Epithelial cell of esophagus (primary cell): ENCODE measurements around the gene DNMT1.
A peak's percentile ranks its signal among the peaks of the same experiment; 100 is the strongest.

Experiments used
- DNase-seq: peaks from one replicate; pipeline ENCODE4 v3.0.0; 2010; ENCODE audit warnings: low read depth
- H3K4me3 ChIP-seq: 2 replicates; pipeline ENCODE4 v1.5.1; 2011; ENCODE audit warnings: mild to moderate bottlenecking, low read length, control low read depth
- TF ChIP-seq, protein P1 (sequence below): IDR thresholded peaks from 2 replicates; pipeline ENCODE4 v1.5.1; 2011; ENCODE audit warnings: low read depth, mild to moderate bottlenecking, low read length, control low read depth, inconsistent platforms; ENCODE audit not compliant: insufficient read depth; ENCODE audit errors: missing control alignments

DNMT1 gene

DNA sequence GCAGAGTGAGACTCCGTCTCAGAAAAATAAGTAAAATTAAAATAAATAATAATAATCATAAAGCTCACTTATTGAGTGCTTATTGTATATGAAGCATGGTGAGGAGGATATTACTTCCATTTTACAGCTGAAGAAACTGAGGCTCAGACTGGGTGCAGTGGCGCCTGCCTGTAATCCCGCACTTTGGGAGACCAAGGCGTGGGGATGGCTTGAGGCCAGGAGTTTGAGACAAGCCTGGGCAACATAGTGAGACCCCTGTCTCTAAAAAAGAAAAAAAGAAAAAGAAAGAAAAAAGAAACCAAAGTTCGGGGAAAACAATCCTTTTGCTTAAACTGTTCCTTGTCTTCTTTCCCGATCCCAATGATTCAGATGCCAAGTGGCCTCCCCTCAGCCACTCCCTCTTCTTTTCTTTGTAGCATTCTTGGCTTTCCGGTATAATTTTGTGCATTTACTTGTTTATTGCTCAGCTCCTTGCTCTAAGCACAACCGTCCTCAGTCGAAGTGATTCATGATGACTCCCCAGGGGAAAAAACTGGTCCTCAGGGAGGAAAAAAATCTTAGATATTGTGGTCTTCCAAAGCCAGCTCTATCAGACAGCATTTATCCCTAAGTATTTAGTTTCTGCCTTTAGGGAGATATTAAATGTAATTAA, 74.1 kb downstream of the DNMT1 start:
- TF ChIP-seq, protein P1, sequence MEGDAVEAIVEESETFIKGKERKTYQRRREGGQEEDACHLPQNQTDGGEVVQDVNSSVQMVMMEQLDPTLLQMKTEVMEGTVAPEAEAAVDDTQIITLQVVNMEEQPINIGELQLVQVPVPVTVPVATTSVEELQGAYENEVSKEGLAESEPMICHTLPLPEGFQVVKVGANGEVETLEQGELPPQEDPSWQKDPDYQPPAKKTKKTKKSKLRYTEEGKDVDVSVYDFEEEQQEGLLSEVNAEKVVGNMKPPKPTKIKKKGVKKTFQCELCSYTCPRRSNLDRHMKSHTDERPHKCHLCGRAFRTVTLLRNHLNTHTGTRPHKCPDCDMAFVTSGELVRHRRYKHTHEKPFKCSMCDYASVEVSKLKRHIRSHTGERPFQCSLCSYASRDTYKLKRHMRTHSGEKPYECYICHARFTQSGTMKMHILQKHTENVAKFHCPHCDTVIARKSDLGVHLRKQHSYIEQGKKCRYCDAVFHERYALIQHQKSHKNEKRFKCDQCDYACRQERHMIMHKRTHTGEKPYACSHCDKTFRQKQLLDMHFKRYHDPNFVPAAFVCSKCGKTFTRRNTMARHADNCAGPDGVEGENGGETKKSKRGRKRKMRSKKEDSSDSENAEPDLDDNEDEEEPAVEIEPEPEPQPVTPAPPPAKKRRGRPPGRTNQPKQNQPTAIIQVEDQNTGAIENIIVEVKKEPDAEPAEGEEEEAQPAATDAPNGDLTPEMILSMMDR = no peak
- DNase-seq = peak; percentile 91
- no peak overlapping the region for H3K4me3 ChIP-seq

DNA sequence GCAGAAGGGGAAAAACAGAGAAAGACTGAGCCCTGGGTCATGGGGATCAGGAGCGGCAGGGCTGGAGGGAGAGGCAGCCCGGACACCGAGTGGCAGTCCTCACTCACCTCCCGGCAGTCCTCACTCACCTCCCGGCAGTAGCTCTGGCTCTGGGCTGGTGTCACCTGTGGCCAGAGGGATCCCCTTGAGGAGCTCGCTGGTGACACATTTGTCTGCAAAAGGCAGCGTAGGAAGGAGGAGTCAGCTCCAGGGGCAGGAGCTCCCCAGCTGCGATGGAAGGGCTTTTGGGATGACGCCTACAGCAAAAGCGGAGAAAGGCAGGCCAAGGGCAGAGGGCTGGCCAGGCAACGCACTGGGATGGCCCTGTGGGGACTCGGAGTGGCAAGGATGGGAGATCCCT, 75.8 kb downstream of the DNMT1 start:
- no peak for DNase-seq
- peak overlapping the region; percentile 96 for H3K4me3 ChIP-seq
- TF ChIP-seq, protein P1 = no peak

DNA sequence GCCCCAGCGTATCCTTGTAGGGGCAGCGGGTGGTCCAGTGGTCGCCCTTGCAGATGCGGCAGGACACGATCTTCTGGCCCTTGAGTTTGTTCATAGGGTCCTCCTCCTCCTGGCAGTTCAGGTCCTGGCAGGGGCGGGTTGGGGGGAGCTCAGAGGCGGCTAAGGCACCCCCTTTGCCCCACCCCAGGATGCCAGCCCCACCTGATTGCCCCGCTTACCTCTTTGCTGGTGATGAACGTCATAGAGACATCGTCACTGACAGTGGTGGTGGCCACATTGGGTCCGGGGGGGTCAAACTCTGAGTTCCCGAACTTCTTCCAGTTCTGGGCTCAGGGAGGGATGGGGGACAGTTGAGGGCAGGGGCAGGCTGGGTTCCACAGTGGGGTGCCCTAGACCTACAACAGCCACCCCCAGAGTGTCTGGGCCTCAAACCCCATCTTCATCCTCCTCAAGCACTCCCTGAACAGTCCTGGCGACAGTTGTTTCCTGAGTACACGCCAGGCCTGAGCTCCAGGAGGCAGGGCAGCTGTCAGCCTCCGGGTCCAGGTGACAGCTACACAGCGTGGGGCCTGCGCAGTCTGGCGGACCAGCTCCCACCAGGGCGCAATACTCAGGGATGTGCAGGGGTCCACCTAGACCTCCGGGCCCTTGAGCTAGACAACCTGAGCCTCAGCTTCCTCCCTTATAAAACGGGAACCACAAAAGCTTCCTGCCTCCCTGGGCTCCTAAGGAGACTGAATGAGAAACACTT, 77.7 kb downstream of the DNMT1 start:
- TF ChIP-seq, protein P1 = no peak
- no peak overlapping the region for H3K4me3 ChIP-seq
- DNase-seq = no peak

DNA sequence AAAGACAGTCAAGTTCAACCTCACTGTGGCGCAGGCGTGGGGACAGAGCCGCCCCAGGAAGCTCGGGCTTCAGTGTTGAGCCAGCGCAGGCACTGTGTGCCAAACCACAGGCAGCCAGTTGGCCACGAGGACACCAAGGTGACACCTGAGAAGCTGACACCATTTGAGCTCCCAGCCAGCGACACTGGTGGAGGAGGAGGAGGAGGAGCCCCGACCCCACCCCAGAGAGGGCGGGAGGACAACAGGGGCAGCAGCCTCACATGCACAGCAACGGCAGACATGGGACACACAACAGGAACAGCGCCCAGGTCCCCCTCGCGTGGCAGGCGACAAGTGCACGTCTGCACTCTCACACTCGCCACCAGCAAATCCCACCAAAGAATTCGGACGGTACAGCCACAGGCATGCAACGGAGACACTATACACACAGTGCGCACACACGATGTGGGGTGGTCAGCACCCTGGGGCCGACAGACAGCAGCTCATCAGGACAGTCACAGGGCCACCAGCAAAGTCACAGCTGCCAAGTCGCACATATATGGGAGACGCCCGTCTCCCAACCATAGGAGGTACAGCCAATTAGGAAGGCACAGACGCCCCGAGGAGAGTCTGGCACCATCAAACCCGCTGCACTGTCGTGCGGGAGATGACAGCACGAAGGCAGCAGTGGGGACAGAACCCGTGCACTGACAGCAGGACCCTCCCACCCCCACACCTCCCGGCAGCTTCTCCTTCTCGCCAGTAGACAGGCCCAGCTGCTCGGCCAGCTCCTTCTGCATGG, 78.5 kb downstream of the DNMT1 start:
- TF ChIP-seq, protein P1 = no peak
- no peak overlapping the region for H3K4me3 ChIP-seq
- DNase-seq = no peak

DNA sequence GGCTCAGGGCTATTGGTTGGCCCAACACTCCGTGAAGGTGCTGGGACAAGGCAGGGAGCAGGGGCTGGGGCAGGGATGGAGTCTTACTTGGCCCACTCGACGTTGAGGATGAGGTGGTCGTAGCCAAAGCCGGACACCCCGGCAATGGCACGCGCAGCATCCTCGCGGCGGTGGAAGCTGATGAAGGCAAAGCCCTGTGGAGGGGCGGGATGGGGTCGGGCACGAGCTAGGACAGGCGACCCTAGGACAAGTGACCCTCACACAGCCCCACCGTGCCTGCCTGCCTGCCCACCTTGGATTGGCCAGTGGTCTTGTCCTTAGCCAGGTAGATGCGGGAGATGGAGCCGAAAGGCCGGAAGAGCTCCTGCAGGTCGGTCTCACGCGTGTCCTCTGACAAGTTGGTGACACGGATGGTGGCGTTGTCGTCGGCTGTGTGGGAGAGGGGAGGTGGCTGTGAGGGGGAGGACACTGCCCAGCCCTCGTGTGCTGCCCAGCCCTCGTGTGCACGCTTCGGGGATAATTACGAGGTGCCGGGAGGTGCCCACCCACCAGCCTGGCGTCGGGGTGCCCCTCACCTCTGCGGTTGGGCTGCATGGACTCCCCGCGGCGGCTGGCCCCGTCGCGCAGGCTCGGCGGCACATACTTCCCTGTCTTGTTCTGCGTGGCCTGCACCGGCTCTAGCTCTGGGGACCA, 79.2 kb downstream of the DNMT1 start:
- no peak for DNase-seq
- H3K4me3 ChIP-seq = no peak overlapping the region
- TF ChIP-seq, protein P1 = no peak

DNA sequence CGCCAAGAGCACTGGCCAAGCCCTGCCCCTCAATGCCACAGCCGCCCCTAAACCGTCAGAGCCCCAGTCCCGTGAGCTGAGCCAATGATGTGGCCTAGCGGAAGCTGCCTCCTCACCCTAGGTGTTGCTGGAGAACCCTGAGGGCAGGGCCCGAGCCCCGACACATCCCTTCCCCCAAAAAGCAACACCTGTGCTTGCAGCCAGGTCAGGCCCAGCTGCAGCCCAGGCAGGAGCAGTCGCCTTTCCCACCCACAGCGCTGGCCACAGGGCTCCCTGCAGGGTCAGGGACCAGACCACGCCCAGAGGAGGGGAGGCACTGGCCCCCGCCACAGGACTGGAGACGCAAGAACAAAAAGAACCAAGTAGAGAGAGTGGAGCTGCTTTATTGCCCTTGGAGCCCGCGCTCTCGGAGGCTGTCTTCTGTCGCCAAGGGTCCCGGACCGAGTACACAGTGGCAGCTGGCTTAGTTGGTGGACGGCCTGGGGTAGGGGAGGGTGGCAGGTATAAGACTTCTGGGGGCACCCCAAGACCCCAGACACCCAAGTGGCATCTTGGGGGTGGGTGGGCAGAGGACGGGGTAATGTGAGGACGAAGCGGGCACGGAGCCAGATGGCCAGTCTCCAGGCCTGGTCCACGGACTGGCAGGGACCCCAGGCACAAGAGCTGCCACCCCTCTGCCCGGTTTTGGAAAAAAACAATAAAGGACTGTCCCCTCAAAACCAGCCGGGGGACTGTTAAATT, 79.9 kb downstream of the DNMT1 start:
- TF ChIP-seq, protein P1 = no peak
- no peak overlapping the region for H3K4me3 ChIP-seq
- no peak for DNase-seq
